Calu3 (cell line): ENCODE results near the gene SLC23A3. TPM values are rescaled to one million over a fixed set of nuclear protein-coding genes. Genes with fewer than 3 reads are reported as not detected.

Source experiments
- BruUV-seq: library from RNA; stranded (reverse); fragments of 400-500 nt; replicated peaks from 2 replicates; lab custom pipeline; 2021; lab: Mats Ljungman, UMichigan
- CTCF ChIA-PET: fragments of 300-600 bp; sonication (Branson Sonifier 250); formaldehyde crosslinking; loops from one replicate; lab custom pipeline; 2022; ENCODE audit warnings: antibody characterized with exemption; lab: Charles Lee
- DNase-seq: peaks from one replicate; pipeline ENCODE4 v3.0.0; 2022
- H3K27ac Mint-ChIP-seq: one replicate; pipeline ENCODE4 v1.8.0; 2022; ENCODE audit warnings: mixed read lengths; ENCODE audit not compliant: unreplicated experiment
- H3K27me3 Mint-ChIP-seq: one replicate; pipeline ENCODE4 v1.8.0; 2022; ENCODE audit warnings: mixed read lengths; ENCODE audit not compliant: unreplicated experiment
- H3K36me3 Mint-ChIP-seq: one replicate; pipeline ENCODE4 v1.8.0; 2022; ENCODE audit warnings: mild to moderate bottlenecking, moderate library complexity, mixed read lengths; ENCODE audit not compliant: insufficient read depth, unreplicated experiment
- H3K4me1 Mint-ChIP-seq: one replicate; pipeline ENCODE4 v1.8.0; 2022; ENCODE audit warnings: mild to moderate bottlenecking, low read depth, mixed read lengths; ENCODE audit not compliant: unreplicated experiment
- H3K4me3 Mint-ChIP-seq: one replicate; pipeline ENCODE4 v1.8.0; 2022; ENCODE audit warnings: mild to moderate bottlenecking, low read depth, moderate library complexity, mixed read lengths; ENCODE audit not compliant: unreplicated experiment
- H3K9me3 Mint-ChIP-seq: one replicate; pipeline ENCODE4 v1.8.0; 2022; ENCODE audit warnings: low read depth, mixed read lengths; ENCODE audit not compliant: unreplicated experiment
- intact Hi-C: fragments of 100-400 bp; cut with micrococcal nuclease; formaldehyde crosslinking; loops from one replicate; pipeline ENCODE4 v1.10.0; 2022; ENCODE audit not compliant: unreplicated experiment
- total RNA-seq: library from RNA; stranded (reverse); gene quantifications from 2 replicates; pipeline ENCODE4 v1.2.3, GENCODE V29; 2022
- TF ChIP-seq, protein P1 (sequence below): fragments of 200-600 bp; IDR thresholded peaks from one replicate; pipeline ENCODE4 v1.8.0; 2022; ENCODE audit warnings: antibody characterized with exemption; ENCODE audit not compliant: unreplicated experiment

The SLC23A3 gene
- total RNA-seq, 1 experiment from 2014 or later = 4.4 TPM

DNA sequence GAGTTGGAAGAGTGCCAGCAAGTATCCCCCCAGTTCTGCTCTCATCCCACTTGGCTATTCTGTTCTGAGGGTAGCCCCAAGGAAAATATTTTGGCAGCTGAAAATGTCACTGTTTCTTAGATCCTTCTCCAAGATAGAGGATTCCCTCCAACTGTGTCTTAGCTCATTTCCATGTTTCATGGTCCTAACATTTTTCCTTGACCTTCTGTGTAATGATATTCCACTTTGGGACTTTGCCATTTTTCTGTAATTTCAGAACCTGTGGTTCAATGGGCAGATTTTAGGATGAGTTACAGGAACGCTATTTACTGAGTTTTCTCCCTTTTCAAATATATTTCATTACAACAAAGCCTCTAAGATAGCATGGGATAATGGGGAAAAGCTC lies 44.0 kb downstream of the SLC23A3 start:
- no peak overlapping the region for H3K27ac Mint-ChIP-seq
- peaks cover 11% of the 10 kb centered on the region for H3K36me3 Mint-ChIP-seq
- no peaks in the 10 kb centered on the region for H3K9me3 Mint-ChIP-seq
- H3K4me1 Mint-ChIP-seq = peaks cover 65% of the 10 kb centered on the region
- no peak overlapping the region for H3K4me3 Mint-ChIP-seq
- intact Hi-C loops = no loop called here
- no peaks in the 10 kb centered on the region for H3K27me3 Mint-ChIP-seq
- TF ChIP-seq, protein P1, sequence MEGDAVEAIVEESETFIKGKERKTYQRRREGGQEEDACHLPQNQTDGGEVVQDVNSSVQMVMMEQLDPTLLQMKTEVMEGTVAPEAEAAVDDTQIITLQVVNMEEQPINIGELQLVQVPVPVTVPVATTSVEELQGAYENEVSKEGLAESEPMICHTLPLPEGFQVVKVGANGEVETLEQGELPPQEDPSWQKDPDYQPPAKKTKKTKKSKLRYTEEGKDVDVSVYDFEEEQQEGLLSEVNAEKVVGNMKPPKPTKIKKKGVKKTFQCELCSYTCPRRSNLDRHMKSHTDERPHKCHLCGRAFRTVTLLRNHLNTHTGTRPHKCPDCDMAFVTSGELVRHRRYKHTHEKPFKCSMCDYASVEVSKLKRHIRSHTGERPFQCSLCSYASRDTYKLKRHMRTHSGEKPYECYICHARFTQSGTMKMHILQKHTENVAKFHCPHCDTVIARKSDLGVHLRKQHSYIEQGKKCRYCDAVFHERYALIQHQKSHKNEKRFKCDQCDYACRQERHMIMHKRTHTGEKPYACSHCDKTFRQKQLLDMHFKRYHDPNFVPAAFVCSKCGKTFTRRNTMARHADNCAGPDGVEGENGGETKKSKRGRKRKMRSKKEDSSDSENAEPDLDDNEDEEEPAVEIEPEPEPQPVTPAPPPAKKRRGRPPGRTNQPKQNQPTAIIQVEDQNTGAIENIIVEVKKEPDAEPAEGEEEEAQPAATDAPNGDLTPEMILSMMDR = no peak
- CTCF ChIA-PET = interaction anchor here (0.8 to 1.8 kb wide), 4 partner anchors 22 to 96 kb away, joined by 3 to 7 read pairs (median 5); no protein-coding TSS in a partner anchor
- DNase-seq = no peak
- no TSS peak for BruUV-seq

DNA sequence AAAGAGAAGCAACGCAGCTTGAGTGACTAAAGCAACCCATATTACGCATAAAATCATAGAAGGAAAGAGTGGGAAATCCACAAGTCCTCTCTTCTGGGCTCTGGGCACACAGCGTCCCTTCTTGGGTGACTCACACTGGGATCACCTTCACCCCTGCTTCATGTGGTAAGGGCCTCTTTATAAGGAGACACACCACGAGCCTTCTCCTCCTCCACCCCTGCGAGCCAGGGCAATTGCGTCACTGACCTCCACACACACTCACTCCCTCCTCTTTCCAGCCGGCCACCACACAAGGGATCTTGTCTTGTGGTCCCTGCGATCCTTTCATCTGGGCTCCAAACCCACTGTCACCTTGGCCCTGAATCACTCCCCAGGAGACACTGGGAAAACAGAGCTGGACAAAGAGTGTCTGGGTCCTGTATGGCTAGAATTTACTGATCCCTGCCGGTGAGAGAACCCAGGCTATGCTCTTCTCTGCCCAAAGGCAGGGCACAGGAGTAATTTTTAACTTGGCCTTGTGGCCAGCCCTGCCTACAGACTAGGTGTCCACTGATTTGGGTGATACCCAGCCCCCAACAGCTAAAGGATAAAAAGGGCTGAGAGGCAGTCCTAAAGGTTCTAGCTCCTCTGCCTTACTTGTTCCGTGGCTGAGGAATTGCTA lies 44.5 kb downstream of the SLC23A3 start:
- Mint-ChIP-seq H3K4me1 (peaks cover 65% of the 10 kb centered on the region), H3K27ac (peak overlapping the region; percentile 28), H3K36me3 (peaks cover 11% of the 10 kb centered on the region), H3K9me3 (no peaks in the 10 kb centered on the region), H3K27me3 (no peaks in the 10 kb centered on the region), H3K4me3 (peak overlapping the region; percentile 24)
- peak; percentile 83 for DNase-seq
- intact Hi-C loops = no loop called here
- BruUV-seq = no TSS peak
- TF ChIP-seq, protein P1 = no peak
- CTCF ChIA-PET = interaction anchor here (0.8 to 1.8 kb wide), 4 partner anchors 21 to 96 kb away, joined by 3 to 7 read pairs (median 5); no protein-coding TSS in a partner anchor

GRCh38 chr2:219124381-219125110 lies 45.3 kb downstream of the SLC23A3 start:
- Mint-ChIP-seq H3K27ac (peak overlapping the region; percentile 28), H3K36me3 (peaks cover 11% of the 10 kb centered on the region), H3K4me3 (peak overlapping the region; percentile 10), H3K27me3 (no peaks in the 10 kb centered on the region), H3K4me1 (peaks cover 65% of the 10 kb centered on the region), H3K9me3 (no peaks in the 10 kb centered on the region)
- CTCF ChIA-PET = interaction anchor here (0.7 to 1.8 kb wide), 3 partner anchors 20 to 66 kb away, joined by 3 to 7 read pairs (median 4); no protein-coding TSS in a partner anchor
- BruUV-seq = no TSS peak
- DNase-seq = no peak
- TF ChIP-seq, protein P1 = no peak
- intact Hi-C loops = loop anchor here (5.0 kb wide), 3 partner anchors 33 to 112 kb away; no protein-coding TSS in a partner anchor

- no peak for DNase-seq
- peak overlapping the region; percentile 28 for H3K27ac Mint-ChIP-seq
- peaks cover 65% of the 10 kb centered on the region for H3K4me1 Mint-ChIP-seq
- TF ChIP-seq, protein P1 = no peak
- intact Hi-C loops = loop anchor here (5.0 kb wide), 3 partner anchors 34 to 111 kb away; no protein-coding TSS in a partner anchor
- H3K27me3 Mint-ChIP-seq = no peaks in the 10 kb centered on the region
- CTCF ChIA-PET = interaction anchor here (1.1 to 1.9 kb wide), 4 partner anchors 16 to 65 kb away, joined by 3 to 7 read pairs (median 5); no protein-coding TSS in a partner anchor
- H3K36me3 Mint-ChIP-seq = peaks cover 11% of the 10 kb centered on the region
- BruUV-seq = no TSS peak
- H3K4me3 Mint-ChIP-seq = no peak overlapping the region
- no peaks in the 10 kb centered on the region for H3K9me3 Mint-ChIP-seq
These were observed 46.3 kb downstream of the SLC23A3 start for GRCh38 chr2:219123356-219124135.
